Measurements from ENCODE around the gene TANC1.

Gene TANC1

GRCh38 chr2:159251296-159252173 is 283.1 kb downstream of the TANC1 start:
- ATAC-seq (replicated peaks; ENCODE audit: extremely low read depth, poor library complexity, severe bottlenecking): no peak
- DNase-seq (ENCODE audit: low spot score in 2 of 2): no peak
- no peak overlapping the region for H3K27ac Mint-ChIP-seq (ENCODE audit: low read depth)
- H3K4me1 Mint-ChIP-seq: no peaks in the 10 kb centered on the region
- H3K9me3 Mint-ChIP-seq: no peaks in the 10 kb centered on the region
- H3K4me3 Mint-ChIP-seq: no peak overlapping the region
- H3K27me3 Mint-ChIP-seq: no peaks in the 10 kb centered on the region
- peaks cover 25% of the 10 kb centered on the region for H3K36me3 Mint-ChIP-seq (ENCODE audit: insufficient read depth)

GRCh38 chr2:159252905-159253304 is 284.5 kb downstream of the TANC1 start:
- H3K4me1 Mint-ChIP-seq: no peaks in the 10 kb centered on the region
- H3K36me3 Mint-ChIP-seq (ENCODE audit: insufficient read depth): peaks cover 21% of the 10 kb centered on the region
- H3K27me3 Mint-ChIP-seq: no peaks in the 10 kb centered on the region
- no peak overlapping the region for H3K27ac Mint-ChIP-seq (ENCODE audit: low read depth)
- H3K9me3 Mint-ChIP-seq: no peaks in the 10 kb centered on the region
- ATAC-seq (replicated peaks; ENCODE audit: extremely low read depth, poor library complexity, severe bottlenecking) (no peak), DNase-seq (ENCODE audit: low spot score in 2 of 2) (no peak)
- no peak overlapping the region for H3K4me3 Mint-ChIP-seq

- Mint-ChIP-seq H3K36me3 (ENCODE audit: insufficient read depth) (peaks cover 20% of the 10 kb centered on the region), H3K27ac (ENCODE audit: low read depth) (no peak overlapping the region), H3K4me1 (no peaks in the 10 kb centered on the region), H3K9me3 (no peaks in the 10 kb centered on the region), H3K27me3 (no peaks in the 10 kb centered on the region), H3K4me3 (no peak overlapping the region)
- DNase-seq (ENCODE audit: low spot score in 2 of 2) (no peak), ATAC-seq (replicated peaks; ENCODE audit: extremely low read depth, poor library complexity, severe bottlenecking) (no peak)
Measured at GRCh38 chr2:159256159-159256558, 287.7 kb downstream of the TANC1 start.

GRCh38 chr2:159262226-159262625 is 293.8 kb downstream of the TANC1 start:
- Mint-ChIP-seq H3K4me1 (peaks cover 8% of the 10 kb centered on the region), H3K27me3 (no peaks in the 10 kb centered on the region), H3K36me3 (ENCODE audit: insufficient read depth) (peaks cover 2% of the 10 kb centered on the region), H3K9me3 (no peaks in the 10 kb centered on the region), H3K4me3 (no peak overlapping the region), H3K27ac (ENCODE audit: low read depth) (no peak overlapping the region)
- DNase-seq (ENCODE audit: low spot score in 2 of 2) (no peak), ATAC-seq (replicated peaks; ENCODE audit: extremely low read depth, poor library complexity, severe bottlenecking) (no peak)

- no peak overlapping the region for H3K27ac Mint-ChIP-seq (ENCODE audit: low read depth)
- DNase-seq (ENCODE audit: low spot score in 2 of 2) (no peak), ATAC-seq (replicated peaks; ENCODE audit: extremely low read depth, poor library complexity, severe bottlenecking) (no peak)
- H3K36me3 Mint-ChIP-seq (ENCODE audit: insufficient read depth): peaks cover 2% of the 10 kb centered on the region
- peaks cover 8% of the 10 kb centered on the region for H3K4me1 Mint-ChIP-seq
- H3K4me3 Mint-ChIP-seq: no peak overlapping the region
- H3K27me3 Mint-ChIP-seq: no peaks in the 10 kb centered on the region
- H3K9me3 Mint-ChIP-seq: no peaks in the 10 kb centered on the region
Measured at GRCh38 chr2:159262904-159263303, 294.5 kb downstream of the TANC1 start.

- Mint-ChIP-seq H3K27me3 (no peaks in the 10 kb centered on the region), H3K27ac (ENCODE audit: low read depth) (no peak overlapping the region), H3K4me3 (no peak overlapping the region), H3K4me1 (peaks cover 24% of the 10 kb centered on the region), H3K36me3 (ENCODE audit: insufficient read depth) (peaks cover 2% of the 10 kb centered on the region), H3K9me3 (no peaks in the 10 kb centered on the region)
- no peak for DNase-seq (ENCODE audit: low spot score in 2 of 2)
- no peak for ATAC-seq (replicated peaks; ENCODE audit: extremely low read depth, poor library complexity, severe bottlenecking)
Measured at GRCh38 chr2:159265171-159265576, 296.7 kb downstream of the TANC1 start.

- no peak for DNase-seq (ENCODE audit: low spot score in 2 of 2)
- ATAC-seq (replicated peaks; ENCODE audit: extremely low read depth, poor library complexity, severe bottlenecking): no peak
- H3K4me1 Mint-ChIP-seq: peaks cover 28% of the 10 kb centered on the region
- no peak overlapping the region for H3K4me3 Mint-ChIP-seq
- no peaks in the 10 kb centered on the region for H3K27me3 Mint-ChIP-seq
- no peak overlapping the region for H3K27ac Mint-ChIP-seq (ENCODE audit: low read depth)
- no peaks in the 10 kb centered on the region for H3K9me3 Mint-ChIP-seq
- H3K36me3 Mint-ChIP-seq (ENCODE audit: insufficient read depth): peaks cover 14% of the 10 kb centered on the region
Measured at GRCh38 chr2:159266554-159266953, 298.1 kb downstream of the TANC1 start.

GRCh38 chr2:159267921-159268320 is 299.5 kb downstream of the TANC1 start:
- ATAC-seq (replicated peaks; ENCODE audit: extremely low read depth, poor library complexity, severe bottlenecking) (no peak), DNase-seq (ENCODE audit: low spot score in 2 of 2) (no peak)
- Mint-ChIP-seq H3K36me3 (ENCODE audit: insufficient read depth) (peaks cover 16% of the 10 kb centered on the region), H3K27ac (ENCODE audit: low read depth) (no peak overlapping the region), H3K9me3 (no peaks in the 10 kb centered on the region), H3K4me3 (no peak overlapping the region), H3K4me1 (peaks cover 20% of the 10 kb centered on the region), H3K27me3 (no peaks in the 10 kb centered on the region)

- Mint-ChIP-seq H3K36me3 (ENCODE audit: insufficient read depth) (peaks cover 18% of the 10 kb centered on the region), H3K4me3 (no peak overlapping the region), H3K4me1 (peaks cover 37% of the 10 kb centered on the region), H3K9me3 (no peaks in the 10 kb centered on the region), H3K27me3 (no peaks in the 10 kb centered on the region), H3K27ac (ENCODE audit: low read depth) (no peak overlapping the region)
- DNase-seq (ENCODE audit: low spot score in 2 of 2) (no peak), ATAC-seq (replicated peaks; ENCODE audit: extremely low read depth, poor library complexity, severe bottlenecking) (no peak)
Measured at GRCh38 chr2:159270744-159271379, 302.4 kb downstream of the TANC1 start.

GRCh38 chr2:159272156-159272555 is 303.7 kb downstream of the TANC1 start:
- peaks cover 18% of the 10 kb centered on the region for H3K36me3 Mint-ChIP-seq (ENCODE audit: insufficient read depth)
- H3K4me3 Mint-ChIP-seq: no peak overlapping the region
- ATAC-seq (replicated peaks; ENCODE audit: extremely low read depth, poor library complexity, severe bottlenecking) (no peak), DNase-seq (ENCODE audit: low spot score in 2 of 2) (no peak)
- H3K27me3 Mint-ChIP-seq: no peaks in the 10 kb centered on the region
- no peaks in the 10 kb centered on the region for H3K9me3 Mint-ChIP-seq
- no peak overlapping the region for H3K27ac Mint-ChIP-seq (ENCODE audit: low read depth)
- peaks cover 37% of the 10 kb centered on the region for H3K4me1 Mint-ChIP-seq

GRCh38 chr2:159275111-159275510 is 306.7 kb downstream of the TANC1 start:
- peaks cover 20% of the 10 kb centered on the region for H3K36me3 Mint-ChIP-seq (ENCODE audit: insufficient read depth)
- H3K27me3 Mint-ChIP-seq: no peaks in the 10 kb centered on the region

GRCh38 chr2:159279700-159280099 is 311.3 kb downstream of the TANC1 start:
- Mint-ChIP-seq H3K4me3 (no peak overlapping the region), H3K9me3 (no peaks in the 10 kb centered on the region), H3K4me1 (peaks cover 9% of the 10 kb centered on the region), H3K36me3 (ENCODE audit: insufficient read depth) (peaks cover 8% of the 10 kb centered on the region), H3K27me3 (no peaks in the 10 kb centered on the region), H3K27ac (ENCODE audit: low read depth) (no peak overlapping the region)
- no peak for DNase-seq (ENCODE audit: low spot score in 2 of 2)
- no peak for ATAC-seq (replicated peaks; ENCODE audit: extremely low read depth, poor library complexity, severe bottlenecking)

More at GRCh38 chr2:159275111-159275510, 306.7 kb downstream of the TANC1 start:
- Mint-ChIP-seq H3K4me1 (peaks cover 22% of the 10 kb centered on the region), H3K27ac (ENCODE audit: low read depth) (no peak overlapping the region), H3K9me3 (no peaks in the 10 kb centered on the region), H3K4me3 (no peak overlapping the region)
- ATAC-seq (replicated peaks; ENCODE audit: extremely low read depth, poor library complexity, severe bottlenecking) (no peak), DNase-seq (ENCODE audit: low spot score in 2 of 2) (no peak)

- Mint-ChIP-seq H3K4me1 (peaks cover 5% of the 10 kb centered on the region), H3K27ac (ENCODE audit: low read depth) (no peak overlapping the region), H3K9me3 (no peaks in the 10 kb centered on the region), H3K4me3 (no peak overlapping the region), H3K27me3 (no peaks in the 10 kb centered on the region), H3K36me3 (ENCODE audit: insufficient read depth) (peaks cover 6% of the 10 kb centered on the region)
- no peak for ATAC-seq (replicated peaks; ENCODE audit: extremely low read depth, poor library complexity, severe bottlenecking)
- no peak for DNase-seq (ENCODE audit: low spot score in 2 of 2)
Measured at GRCh38 chr2:159281002-159281401, 312.6 kb downstream of the TANC1 start.
